ENCODE data around the gene LIMCH1. TPM values are rescaled to one million over a fixed set of nuclear protein-coding genes. Genes with fewer than 3 reads are reported as not detected.

Gene LIMCH1
- total RNA-seq, 2 donors from 2014 or later = 4.7 to 14.4 TPM

Other genes with a start within 250 kb of the LIMCH1 start
- under 1 TPM in 1 of 2 donors, not detected in 1; 0.56 TPM for gene PHOX2B, start 210.6 kb downstream of the LIMCH1 start, total RNA-seq